IPS-20b (cell line): Measurements from ENCODE around the gene EHMT1.
"Not testable (repeated sequence)": the region's sequence is repeated elsewhere in the genome, so short reads cannot be mapped to it uniquely, and the experiment has no call there.

Source experiments
- H3K27ac ChIP-seq: one replicate; pipeline ENCODE4 v1.5.1; 2013; ENCODE audit warnings: low read length
- H3K27me3 ChIP-seq: 2 replicates; pipeline ENCODE4 v1.6.1; 2013; ENCODE audit warnings: mild to moderate bottlenecking, low read length, inconsistent platforms; ENCODE audit not compliant: insufficient read depth
- H3K36me3 ChIP-seq: 2 replicates; pipeline ENCODE4 v1.6.1; 2013; ENCODE audit warnings: low read depth, mild to moderate bottlenecking, inconsistent platforms, low read length, moderate library complexity; ENCODE audit not compliant: insufficient read depth
- H3K4me1 ChIP-seq: 2 replicates; pipeline ENCODE4 v1.6.1; 2013; ENCODE audit warnings: mild to moderate bottlenecking, control low read depth, inconsistent platforms, low read length, moderate library complexity; ENCODE audit not compliant: insufficient read depth
- H3K4me3 ChIP-seq: 2 replicates; pipeline ENCODE4 v1.5.1; 2013; ENCODE audit warnings: mild to moderate bottlenecking, low read length, inconsistent platforms
- H3K9ac ChIP-seq: 2 replicates; pipeline ENCODE4 v1.6.1; 2013; ENCODE audit warnings: low read depth, mild to moderate bottlenecking, inconsistent platforms, low read length, moderate library complexity
- H3K9me3 ChIP-seq: 2 replicates; pipeline ENCODE4 v1.6.1; 2013; ENCODE audit warnings: mild to moderate bottlenecking, low read depth, low read length, inconsistent platforms; ENCODE audit not compliant: insufficient read depth

The EHMT1 gene

GRCh38 chr9:137726764-137727163 is 108.0 kb downstream of the EHMT1 start:
- Histone ChIP-seq H3K27ac (no peak overlapping the region), H3K4me1 (peaks cover 12% of the 10 kb centered on the region; the same call in 1 of the 2 replicates), H3K27me3 (no peaks in the 10 kb centered on the region), H3K4me3 (no peak overlapping the region), H3K9ac (no peak overlapping the region), H3K36me3 (peaks cover 57% of the 10 kb centered on the region), H3K9me3 (no peaks in the 10 kb centered on the region)

DNA sequence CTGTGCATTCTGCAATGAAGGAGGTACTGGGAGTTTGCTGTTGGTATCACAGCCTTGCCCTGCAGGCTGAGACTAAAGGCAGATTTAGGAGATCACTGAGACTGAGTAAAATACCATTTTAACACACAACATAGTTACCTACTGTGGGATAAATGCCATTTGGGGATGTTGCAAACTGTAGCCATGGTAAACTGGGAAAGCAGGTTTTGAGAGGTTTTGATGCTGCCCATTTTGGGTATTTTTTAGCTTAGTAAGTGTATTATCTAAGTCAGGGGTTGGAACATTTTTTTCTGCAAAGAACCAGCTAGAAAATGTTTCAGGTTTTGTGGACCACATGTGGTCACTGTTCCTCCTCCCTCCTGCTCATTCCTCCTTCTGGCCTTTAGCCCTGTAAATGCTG is 108.9 kb downstream of the EHMT1 start:
- Histone ChIP-seq H3K36me3 (peaks cover 59% of the 10 kb centered on the region), H3K9ac (no peak overlapping the region), H3K4me3 (no peak overlapping the region), H3K4me1 (peaks cover 9% of the 10 kb centered on the region; the same call in 1 of the 2 replicates), H3K27me3 (no peaks in the 10 kb centered on the region), H3K27ac (no peak overlapping the region), H3K9me3 (no peaks in the 10 kb centered on the region)

DNA sequence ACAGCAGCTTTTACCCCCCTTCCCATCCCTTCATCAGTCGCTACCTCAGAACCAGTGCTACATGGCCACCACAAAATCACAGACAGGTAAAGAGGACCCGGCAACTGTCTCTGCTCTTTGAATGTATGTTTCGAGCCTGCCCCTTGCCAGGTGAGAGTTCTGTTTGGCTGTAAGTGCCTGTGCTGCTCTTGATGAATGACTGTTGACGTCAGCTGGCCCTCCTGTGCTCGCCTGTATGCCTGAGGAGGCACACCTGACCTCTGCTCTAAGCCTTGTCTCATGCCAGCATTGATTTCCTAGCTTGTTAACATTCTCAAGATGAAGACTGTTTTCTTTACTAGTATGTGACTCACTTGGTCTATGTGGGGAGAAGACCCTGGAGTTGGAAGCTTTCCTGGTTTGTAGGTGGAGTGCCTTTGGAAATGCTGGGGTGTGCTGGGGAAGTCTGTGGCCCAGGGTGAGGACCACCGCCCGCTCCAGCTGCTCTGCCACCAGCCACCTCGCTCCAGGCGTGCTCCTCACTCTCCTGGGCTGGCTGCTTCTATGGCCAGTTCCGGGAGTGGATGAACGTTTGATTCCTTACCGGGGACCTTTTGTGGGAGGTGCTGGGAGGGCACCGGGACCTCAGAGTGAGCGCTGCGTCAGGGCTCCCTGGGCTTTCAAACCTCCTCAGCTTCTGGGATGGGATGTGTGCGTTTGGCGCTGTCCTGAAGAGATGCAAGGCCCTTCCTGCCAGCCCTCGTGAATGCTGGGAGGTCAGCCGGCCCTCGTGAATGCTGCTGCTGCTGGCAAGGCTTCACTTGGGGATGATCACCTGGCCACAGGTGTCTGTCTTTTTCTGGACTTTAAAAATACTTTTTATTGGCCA is 109.9 kb downstream of the EHMT1 start:
- Histone ChIP-seq H3K9me3 (no peaks in the 10 kb centered on the region), H3K27ac (no peak overlapping the region), H3K27me3 (no peaks in the 10 kb centered on the region), H3K9ac (no peak overlapping the region), H3K4me3 (no peak overlapping the region), H3K4me1 (peaks cover 6% of the 10 kb centered on the region; the same call in 1 of the 2 replicates), H3K36me3 (peaks cover 69% of the 10 kb centered on the region)

DNA sequence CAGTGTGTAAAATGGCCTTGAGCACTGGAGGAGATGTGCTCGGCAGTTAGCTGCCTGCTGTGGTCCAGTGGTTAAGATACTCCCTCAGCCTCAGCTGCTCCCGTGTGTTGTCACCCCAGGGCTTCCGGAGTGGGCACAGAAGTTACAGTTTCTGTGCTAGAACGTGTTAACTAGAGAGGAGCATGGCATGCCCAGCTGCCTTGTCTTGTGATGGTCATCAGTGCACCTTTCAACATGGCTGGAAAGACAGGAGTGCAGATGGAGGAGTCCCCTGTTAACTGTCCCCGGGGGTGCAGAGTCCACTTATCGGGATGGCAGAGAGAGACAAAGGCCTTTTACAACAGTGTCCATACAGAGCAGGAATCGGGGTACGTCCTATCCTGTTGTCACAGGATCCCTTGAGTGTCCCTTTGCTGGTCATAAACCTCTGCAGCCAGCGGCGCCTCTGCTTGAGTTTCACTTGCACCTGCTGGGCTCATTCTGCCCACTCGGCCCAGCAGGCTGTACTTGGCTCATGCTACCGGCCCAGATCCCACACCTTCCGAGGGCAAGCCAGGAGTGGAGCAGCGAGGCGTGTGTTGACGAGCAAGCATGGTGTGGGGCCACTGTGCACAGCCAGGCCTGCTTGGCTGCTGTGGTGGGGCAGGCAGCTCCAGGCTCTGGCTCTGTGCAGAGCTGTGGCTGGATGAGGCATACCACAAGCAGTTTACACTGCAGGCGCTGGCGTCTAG is 112.6 kb downstream of the EHMT1 start:
- no peak overlapping the region for H3K9ac ChIP-seq
- H3K27me3 ChIP-seq = no peaks in the 10 kb centered on the region
- H3K4me1 ChIP-seq = peaks cover 5% of the 10 kb centered on the region; the same call in 1 of the 2 replicates
- H3K4me3 ChIP-seq = no peak overlapping the region
- peaks cover 77% of the 10 kb centered on the region for H3K36me3 ChIP-seq
- H3K27ac ChIP-seq = no peak overlapping the region
- no peaks in the 10 kb centered on the region; the same call in 1 of the 2 replicates for H3K9me3 ChIP-seq

DNA sequence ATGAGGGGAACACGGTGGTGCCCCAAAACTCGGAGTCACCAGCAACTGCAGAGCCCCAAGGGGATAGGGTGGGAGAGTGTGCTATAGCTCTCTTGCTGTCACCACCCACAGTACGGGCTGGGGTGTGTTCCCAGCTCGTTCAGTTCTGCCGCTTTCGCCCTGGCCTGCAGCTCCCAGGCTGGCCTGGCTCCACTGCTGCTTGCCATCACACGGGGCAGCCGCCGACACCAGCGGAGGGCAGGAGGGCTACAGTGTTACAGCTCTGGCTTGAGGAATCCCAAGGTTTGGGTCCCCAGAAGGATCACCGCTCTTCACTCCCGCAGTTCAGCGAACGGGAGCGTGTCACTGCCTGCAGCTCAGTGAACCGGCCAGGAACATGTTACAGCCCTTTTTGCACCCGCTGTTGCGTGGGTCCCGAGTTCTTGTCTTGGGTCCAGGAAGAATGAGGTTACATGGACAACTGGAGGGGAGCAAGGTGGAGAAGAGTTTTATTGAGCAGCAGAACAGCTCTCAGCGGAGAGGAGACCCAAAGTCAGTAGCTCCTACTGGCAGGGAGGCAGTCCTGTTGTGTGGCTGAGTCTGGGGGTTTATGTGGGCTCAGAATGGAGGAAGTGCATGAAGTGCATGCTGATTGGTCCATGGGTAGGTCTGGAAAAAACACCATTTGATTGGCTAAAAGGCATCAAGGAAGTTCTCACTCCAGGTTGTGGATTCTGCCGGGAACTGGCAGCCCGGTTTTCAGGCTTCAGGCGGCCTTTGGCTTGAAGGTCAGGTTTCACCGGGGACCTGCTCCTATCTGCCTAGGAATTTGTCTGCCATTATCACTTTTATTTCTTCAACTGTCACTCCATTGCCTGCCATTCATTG is 113.4 kb downstream of the EHMT1 start:
- Histone ChIP-seq H3K27ac (no peak overlapping the region), H3K36me3 (peaks cover 74% of the 10 kb centered on the region), H3K9ac (no peak overlapping the region), H3K9me3 (no peaks in the 10 kb centered on the region; the same call in 1 of the 2 replicates), H3K4me3 (no peak overlapping the region), H3K4me1 (peaks cover 5% of the 10 kb centered on the region; the same call in 1 of the 2 replicates), H3K27me3 (no peaks in the 10 kb centered on the region)

GRCh38 chr9:137733429-137733828 is 114.6 kb downstream of the EHMT1 start:
- Histone ChIP-seq H3K4me3 (no peak overlapping the region), H3K36me3 (peaks cover 76% of the 10 kb centered on the region), H3K27me3 (no peaks in the 10 kb centered on the region), H3K4me1 (peaks cover 5% of the 10 kb centered on the region; the same call in 1 of the 2 replicates), H3K27ac (no peak overlapping the region), H3K9me3 (no peaks in the 10 kb centered on the region; the same call in 1 of the 2 replicates), H3K9ac (no peak overlapping the region)

DNA sequence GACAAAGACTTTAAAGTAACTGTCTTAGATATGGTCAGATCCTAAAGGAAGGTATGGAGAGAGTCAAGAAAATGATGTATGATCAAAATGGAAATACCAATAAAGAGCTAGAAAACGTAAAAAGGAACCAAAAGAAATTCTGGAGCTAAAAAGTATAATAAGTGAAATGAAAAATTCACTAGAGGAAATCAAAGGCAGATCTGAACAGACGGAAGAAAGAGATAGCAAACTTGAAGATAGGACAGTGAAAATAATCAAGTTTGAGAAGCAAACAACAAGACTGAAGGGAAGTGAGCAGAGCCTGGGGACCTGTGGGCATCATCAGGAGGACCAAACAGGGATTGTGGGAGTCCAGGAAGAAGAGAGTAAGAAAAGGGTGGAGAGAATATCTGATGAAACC is 115.4 kb downstream of the EHMT1 start:
- Histone ChIP-seq H3K4me3 (no peak overlapping the region), H3K9me3 (no peaks in the 10 kb centered on the region; the same call in 1 of the 2 replicates), H3K4me1 (peaks cover 5% of the 10 kb centered on the region; the same call in 1 of the 2 replicates), H3K27me3 (no peaks in the 10 kb centered on the region), H3K9ac (no peak overlapping the region), H3K36me3 (peaks cover 69% of the 10 kb centered on the region), H3K27ac (no peak overlapping the region)

DNA sequence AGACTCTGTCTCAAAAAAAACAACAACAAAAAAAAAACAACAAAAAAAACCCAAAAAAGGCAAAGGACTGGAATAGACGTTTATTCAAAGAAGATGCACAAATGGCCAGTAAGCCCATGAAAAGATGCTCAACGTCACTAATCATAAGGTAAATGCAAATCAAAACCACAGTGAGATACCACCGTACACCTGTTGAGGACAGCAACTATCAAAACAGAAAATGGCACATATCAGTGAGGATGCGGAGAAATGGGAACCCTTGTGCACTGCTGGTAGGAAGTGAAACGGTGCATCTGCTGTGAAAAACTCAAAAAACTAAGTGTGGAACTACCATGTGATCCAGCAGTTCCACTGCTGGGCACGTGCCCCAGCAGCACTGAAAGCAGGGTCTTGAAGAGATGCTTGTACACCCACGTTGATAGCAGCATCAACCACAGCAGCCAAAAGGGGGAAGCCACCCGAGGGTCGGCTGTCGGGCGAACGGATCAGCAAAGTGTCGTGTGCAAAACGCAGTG is 119.4 kb downstream of the EHMT1 start:
- H3K27ac ChIP-seq, H3K4me1 ChIP-seq, H3K9me3 ChIP-seq, H3K9ac ChIP-seq, H3K27me3 ChIP-seq, H3K4me3 ChIP-seq: not testable (repeated sequence)
- peaks cover 60% of the 10 kb centered on the region for H3K36me3 ChIP-seq

GRCh38 chr9:137738703-137739102 is 119.9 kb downstream of the EHMT1 start:
- no peak overlapping the region for H3K9ac ChIP-seq
- no peak overlapping the region for H3K27ac ChIP-seq
- H3K9me3 ChIP-seq = no peaks in the 10 kb centered on the region; the same call in 1 of the 2 replicates
- no peak overlapping the region for H3K4me3 ChIP-seq
- peaks cover 5% of the 10 kb centered on the region; the same call in 1 of the 2 replicates for H3K4me1 ChIP-seq
- H3K36me3 ChIP-seq = peaks cover 60% of the 10 kb centered on the region
- H3K27me3 ChIP-seq = no peaks in the 10 kb centered on the region

GRCh38 chr9:137739371-137740309 is 120.8 kb downstream of the EHMT1 start:
- H3K9ac ChIP-seq = no peak overlapping the region; the same call in 1 of the 2 replicates
- no peak overlapping the region for H3K4me3 ChIP-seq
- H3K27me3 ChIP-seq = no peaks in the 10 kb centered on the region
- no peak overlapping the region for H3K27ac ChIP-seq
- peaks cover 60% of the 10 kb centered on the region for H3K36me3 ChIP-seq
- no peaks in the 10 kb centered on the region; the same call in 1 of the 2 replicates for H3K9me3 ChIP-seq
- H3K4me1 ChIP-seq = peaks cover 3% of the 10 kb centered on the region; the same call in 1 of the 2 replicates
